Measurements from ENCODE around the gene ACY1.

ACY1 gene

GRCh38 chr3:52010431-52010830 is 27.1 kb downstream of the ACY1 start:
- DNase-seq, result no peak

- DNase-seq, result no peak
These were observed 29.4 kb downstream of the ACY1 start for GRCh38 chr3:52012699-52013098.

GRCh38 chr3:52013802-52014598 is 30.7 kb downstream of the ACY1 start:
- DNase-seq, result no peak

GRCh38 chr3:52014613-52015012 is 31.3 kb downstream of the ACY1 start:
- no peak for DNase-seq

GRCh38 chr3:52015438-52016228 is 32.3 kb downstream of the ACY1 start:
- DNase-seq, result no peak

- DNase-seq, result no peak
These were observed 34.3 kb downstream of the ACY1 start for GRCh38 chr3:52017586-52017985.

GRCh38 chr3:52018319-52019000 is 35.1 kb downstream of the ACY1 start:
- no peak for DNase-seq

- no peak for DNase-seq
These were observed 36.2 kb downstream of the ACY1 start for GRCh38 chr3:52019352-52020080.

GRCh38 chr3:52020796-52021195 is 37.5 kb downstream of the ACY1 start:
- DNase-seq, result no peak

GRCh38 chr3:52021489-52022268 is 38.3 kb downstream of the ACY1 start:
- DNase-seq, result no peak

- no peak for DNase-seq
These were observed 39.2 kb downstream of the ACY1 start for GRCh38 chr3:52022323-52023100.

- no peak for DNase-seq
These were observed 39.9 kb downstream of the ACY1 start for GRCh38 chr3:52023101-52023770.

GRCh38 chr3:52023860-52024764 is 40.8 kb downstream of the ACY1 start:
- DNase-seq, result no peak

GRCh38 chr3:52024765-52025452 is 41.6 kb downstream of the ACY1 start:
- DNase-seq, result no peak

GRCh38 chr3:52025453-52025852 is 42.1 kb downstream of the ACY1 start:
- no peak for DNase-seq

- no peak for DNase-seq
These were observed 42.7 kb downstream of the ACY1 start for GRCh38 chr3:52026041-52026440.

GRCh38 chr3:52028572-52028971 is 45.2 kb downstream of the ACY1 start:
- DNase-seq, result no peak

GRCh38 chr3:52029053-52029452 is 45.7 kb downstream of the ACY1 start:
- no peak for DNase-seq

GRCh38 chr3:52029535-52029934 is 46.2 kb downstream of the ACY1 start:
- no peak for DNase-seq
